Pancreas (tissue), 10 donors: ENCODE results near the gene TBC1D25. TPM values are rescaled to one million over a fixed set of nuclear protein-coding genes. Genes with fewer than 3 reads are reported as not detected.
A peak's percentile ranks its signal among the peaks of the same experiment; 100 is the strongest.

ENCODE experiments used
- ATAC-seq, 4 donors: fragments of 200-7000 bp; cut with Tn5 transposase; one replicate each; pipeline versions ENCODE4 v1.8.0 to v1.9.1; 2020; ENCODE audit warnings: mild to moderate bottlenecking in 4 of 4, moderate library complexity in 4 of 4
- DNase-seq, 6 donors: peaks; one replicate each; pipeline ENCODE4 v3.0.0-alpha.2; 2020
- FAIRE-seq: peaks from 2 replicates; lab custom pipeline; 2012; peaks lifted over from hg19 to GRCh38; lab: Jason Lieb, UNC
- H3K27ac ChIP-seq, 4 donors: fragments of 200-600 bp; sonication (generic); 1 replicate in 3 of 4; 2 replicates in 1 of 4; pipeline versions ENCODE4 v1.5.0 to v1.8.0; 2020
- H3K27me3 ChIP-seq, 4 donors: fragments of 200-600 bp; one replicate each; pipeline ENCODE4 v1.8.0; 2021
- H3K36me3 ChIP-seq, 3 donors: fragments of 200-600 bp; sonication (generic) in 1 of 3; one replicate each; pipeline versions ENCODE4 v1.5.0 to v1.8.0; 2020 to 2021
- H3K4me1 ChIP-seq, 3 donors: fragments of 200-600 bp; one replicate each; pipeline ENCODE4 v1.8.0; 2021
- H3K4me3 ChIP-seq, 4 donors: fragments of 200-600 bp; sonication (generic) in 2 of 4; one replicate each; pipeline versions ENCODE4 v1.5.0 to v1.8.0; 2020 to 2021
- H3K9me3 ChIP-seq, 4 donors: fragments of 200-600 bp; one replicate each; pipeline ENCODE4 v1.8.0; 2021
- CTCF ChIP-seq, 4 donors: fragments of 200-600 bp; sonication (generic) in 3 of 4; IDR thresholded peaks; one replicate each; pipeline versions ENCODE4 v1.5.0 to v1.8.0; 2021; ENCODE audit warnings: antibody characterized with exemption in 4 of 4
- WGBS, 2 donors: extraction: QIAGEN DNeasy Blood & Tissue Kit; methylation state at CpG; one replicate each; pipeline ENCODE4 v1.1.7; 2013; 5-methylcytosine and 5-hydroxymethylcytosine counted together
- intact Hi-C, 3 donors: fragments of 100-400 bp; cut with DNase I; formaldehyde crosslinking; loops; one replicate each; pipeline versions ENCODE4 v1.11.1 to v1.14.2; 2022
- polyA plus RNA-seq, 2 donors: library from polyadenylated mRNA; stranded (reverse); fragments of 200-250 nt; gene quantifications; one replicate each; pipeline ENCODE4 v1.2.3, GENCODE V29; 2013
- total RNA-seq, 6 donors: library from RNA; stranded (reverse); fragmentation: NEBNext Ultra II Directional in 4 of 6; extraction: Animal tissue kit (Norgen Biotek cat#: 25700) in 4 of 6; gene quantifications; one replicate each; pipeline versions ENCODE4 v1.2.1 to v1.2.4, GENCODE V29; 2021 to 2023
- donor health status: healthy with polysubstance abuse.
- donor health status: DM: no; HTN: no; CAD: no; lungs with moderate emphysema.
- donor health status: DM: no; HTN: no; CAD: no.
- donor health status: control.
- donor health status: control.
- donor health status: Bipolar disorder and iron deficiency.
- donor health status: DM: yes; HTN: yes; CAD: no.
- donor health status: DM: no; HTN: no; CAD: no.
- donor health status: DM: no; HTN: no; CAD: no.
- donor health status: DM: yes; HTN: yes; CAD: no.

The TBC1D25 gene
- total and polyA plus RNA-seq, 8 donors: 4.4 to 9.9 (median 5.5) TPM

DNA sequence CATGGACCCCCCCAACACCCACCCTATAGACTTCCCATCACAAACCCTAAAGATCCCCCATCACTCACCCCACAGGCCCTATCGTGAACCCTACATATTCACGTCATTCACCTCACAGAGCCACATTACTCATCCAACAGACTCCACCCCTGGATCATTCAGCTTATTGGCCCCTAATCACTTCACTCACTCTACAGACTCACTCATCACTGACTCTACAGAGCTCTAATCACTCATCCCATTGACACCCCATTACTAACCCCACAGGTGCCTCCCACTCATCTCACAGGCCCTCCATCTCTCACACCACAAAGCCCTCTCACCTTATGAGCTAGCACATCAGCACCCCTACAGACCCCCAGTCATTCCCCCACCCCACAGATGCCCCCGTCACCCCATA, 6.3 kb upstream of the TBC1D25 start:
- ATAC-seq (no peak), DNase-seq (no peak), FAIRE-seq (no peak)
- Histone ChIP-seq H3K4me1 (no peaks in the 10 kb centered on the region), H3K4me3 (no peak overlapping the region), H3K27ac (no peak overlapping the region), H3K9me3 (no peaks in the 10 kb centered on the region), H3K27me3 (no peaks in the 10 kb centered on the region), H3K36me3 (no peaks in the 10 kb centered on the region)
- intact Hi-C loops: no loop called here
- 80 to 96% methylated on average over 3 of the region's 3 CpGs for WGBS, 2 donors
- no peak for TF ChIP-seq CTCF (IDR thresholded peaks at IDR 0.05)

DNA sequence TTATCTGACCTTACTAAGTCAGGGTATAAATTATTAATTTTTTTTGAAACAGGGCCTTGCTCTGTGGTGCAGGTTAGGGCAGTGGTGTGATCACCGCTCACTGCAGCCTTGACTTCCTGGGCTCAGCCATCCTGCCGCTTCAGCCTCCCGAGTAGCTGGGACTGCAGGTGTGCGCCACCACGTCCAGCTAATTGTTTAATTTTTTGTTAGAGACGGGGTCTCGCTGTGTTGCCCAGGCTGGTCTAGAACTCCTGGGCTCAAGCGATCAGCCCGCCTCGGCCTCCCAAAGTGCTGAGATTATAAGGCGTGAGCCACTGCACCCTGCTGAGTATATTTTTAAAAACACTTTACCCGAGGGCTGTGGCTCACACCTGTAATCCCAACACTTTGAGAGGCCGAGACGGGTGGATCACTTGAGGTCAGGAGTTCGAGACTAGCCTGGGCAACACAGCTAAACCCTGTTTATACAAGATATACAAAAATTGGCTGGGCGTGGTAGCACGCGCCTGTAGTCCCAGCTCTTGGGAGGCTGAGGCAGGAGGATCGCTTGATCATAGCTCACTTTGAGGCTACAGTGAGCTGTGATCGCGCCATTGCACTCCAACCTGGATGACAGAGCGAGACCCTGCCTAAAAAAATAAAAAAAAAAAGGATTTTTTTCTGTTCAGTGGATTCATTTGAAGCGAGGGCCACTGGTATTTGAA, 721 bp upstream of the TBC1D25 start:
- Histone ChIP-seq H3K9me3 (no peaks in the 10 kb centered on the region), H3K27ac (peak overlapping the region; percentile 24 to 65 (median 56)), H3K4me1 (no peaks in the 10 kb centered on the region), H3K36me3 (no peaks in the 10 kb centered on the region), H3K4me3 (peak overlapping the region in 1 of 4 donors; percentile 61), H3K27me3 (no peaks in the 10 kb centered on the region)
- no peak for TF ChIP-seq CTCF (IDR thresholded peaks at IDR 0.05)
- ATAC-seq (no peak), DNase-seq (no peak), FAIRE-seq (no peak)
- WGBS, 2 donors: 77 to 83% methylated on average over 23 of the region's 23 CpGs
- intact Hi-C loops: no loop called here

DNA sequence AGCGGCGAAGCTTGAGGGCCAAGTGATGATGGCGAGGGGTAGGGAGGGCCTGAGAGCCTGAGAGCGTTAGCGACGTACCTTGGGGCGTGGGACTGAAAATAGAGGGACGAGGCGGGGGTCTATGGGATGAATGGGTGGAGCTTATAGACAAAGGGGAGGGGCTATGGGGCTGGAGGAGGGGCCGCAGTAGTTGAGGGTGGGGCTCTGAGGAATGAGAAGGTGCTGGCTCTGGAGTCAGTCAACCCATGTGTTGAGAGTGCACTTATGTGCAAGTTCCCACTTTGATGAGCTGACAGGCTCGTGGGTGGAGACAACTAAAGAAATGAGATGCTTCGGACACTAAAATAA, 488 bp downstream of the TBC1D25 start:
- Histone ChIP-seq H3K4me1 (no peaks in the 10 kb centered on the region), H3K36me3 (no peaks in the 10 kb centered on the region), H3K9me3 (no peaks in the 10 kb centered on the region), H3K27ac (peak overlapping the region; percentile 59 to 80 (median 68)), H3K4me3 (peak overlapping the region; percentile 43 to 71 (median 59)), H3K27me3 (no peaks in the 10 kb centered on the region)
- FAIRE-seq (no peak), DNase-seq (peak in 2 of 6 donors; percentile 44 to 58), ATAC-seq (peak; percentile 65 to 68 (median 66))
- no peak for TF ChIP-seq CTCF (IDR thresholded peaks at IDR 0.05)
- intact Hi-C loops: no loop called here
- 2 to 48% methylated on average over 12 of the region's 12 CpGs for WGBS, 2 donors

DNA sequence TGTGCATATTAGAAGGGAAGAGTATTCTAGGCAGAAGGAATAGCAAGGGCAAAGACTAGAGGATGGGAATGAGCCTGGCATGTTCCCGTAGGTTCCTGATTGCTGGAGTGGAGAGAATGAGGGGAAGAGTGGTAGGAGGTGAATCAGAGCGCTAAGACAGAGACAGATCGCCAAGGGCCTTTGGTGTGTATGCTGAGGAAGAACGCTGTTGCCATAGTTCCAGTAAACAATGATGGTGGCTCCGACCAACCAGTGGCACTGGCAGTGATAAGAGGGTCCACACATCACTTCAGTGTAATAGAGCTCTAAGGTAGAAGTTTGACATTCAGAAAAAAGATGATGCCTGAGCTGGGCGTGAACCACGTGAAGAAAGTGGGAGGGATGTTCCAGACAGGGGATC, 966 bp downstream of the TBC1D25 start:
- H3K4me1 ChIP-seq: no peaks in the 10 kb centered on the region
- ATAC-seq: no peak
- WGBS, 2 donors: 71 to 72% methylated on average over 7 of the region's 7 CpGs
- H3K27ac ChIP-seq: no peak overlapping the region
- no peaks in the 10 kb centered on the region for H3K36me3 ChIP-seq
- FAIRE-seq: no peak
- no peak for TF ChIP-seq CTCF (IDR thresholded peaks at IDR 0.05)
- intact Hi-C loops: no loop called here
- H3K4me3 ChIP-seq: peak overlapping the region in 2 of 4 donors; percentile 57 to 61
- no peaks in the 10 kb centered on the region for H3K27me3 ChIP-seq
- no peak for DNase-seq
- no peaks in the 10 kb centered on the region for H3K9me3 ChIP-seq

GRCh38 chrX:48541140-48541814, 1.8 kb downstream of the TBC1D25 start:
- H3K27ac ChIP-seq: no peak overlapping the region
- no peaks in the 10 kb centered on the region for H3K4me1 ChIP-seq
- no peak for TF ChIP-seq CTCF (IDR thresholded peaks at IDR 0.05)
- WGBS, 2 donors: 75 to 78% methylated on average over 10 of the region's 10 CpGs
- DNase-seq (no peak), FAIRE-seq (no peak), ATAC-seq (no peak)
- intact Hi-C loops: no loop called here
- H3K4me3 ChIP-seq: no peak overlapping the region
- H3K36me3 ChIP-seq: no peaks in the 10 kb centered on the region
- no peaks in the 10 kb centered on the region for H3K9me3 ChIP-seq
- no peaks in the 10 kb centered on the region for H3K27me3 ChIP-seq
